Chondrocyte (in vitro differentiated cells): Measurements from ENCODE around the gene HYAL3. TPM values are rescaled to one million over a fixed set of nuclear protein-coding genes. Genes with fewer than 3 reads are reported as not detected.

Experiments used
- DNase-seq: peaks from one replicate; pipeline ENCODE4 v3.0.0; 2021; ENCODE audit warnings: mixed read lengths, low spot score
- H3K27ac Mint-ChIP-seq: one replicate; pipeline ENCODE4 v1.8.0; 2021; ENCODE audit warnings: mild to moderate bottlenecking, moderate library complexity, mixed read lengths; ENCODE audit not compliant: unreplicated experiment
- H3K27me3 Mint-ChIP-seq: 2 replicates; pipeline ENCODE4 v1.8.0; 2021; ENCODE audit warnings: low read depth, mixed read lengths
- H3K36me3 Mint-ChIP-seq: 2 replicates; pipeline ENCODE4 v1.8.0; 2021; ENCODE audit warnings: low read depth, mixed read lengths
- H3K4me1 Mint-ChIP-seq: 2 replicates; pipeline ENCODE4 v1.8.0; 2021; ENCODE audit warnings: low read depth, mild to moderate bottlenecking, mixed read lengths
- H3K4me3 Mint-ChIP-seq: one replicate; pipeline ENCODE4 v1.8.0; 2021; ENCODE audit warnings: mild to moderate bottlenecking, moderate library complexity, mixed read lengths; ENCODE audit not compliant: unreplicated experiment
- H3K9me3 Mint-ChIP-seq: 2 replicates; pipeline ENCODE4 v1.8.0; 2021; ENCODE audit warnings: low read depth, mixed read lengths
- total RNA-seq: library from RNA; stranded (reverse); gene quantifications from 3 replicates; pipeline ENCODE4 v1.2.1, GENCODE V29; 2021
- TF ChIP-seq, protein P1 (sequence below): fragments of 200-600 bp; sonication (generic); IDR thresholded peaks from 2 replicates; pipeline ENCODE4 v1.5.0; 2021; ENCODE audit warnings: antibody characterized with exemption, mild to moderate bottlenecking, moderate library complexity

The HYAL3 gene
- total RNA-seq, 1 donor from 2014 or later: 5.4 TPM

- TF ChIP-seq, protein P1, sequence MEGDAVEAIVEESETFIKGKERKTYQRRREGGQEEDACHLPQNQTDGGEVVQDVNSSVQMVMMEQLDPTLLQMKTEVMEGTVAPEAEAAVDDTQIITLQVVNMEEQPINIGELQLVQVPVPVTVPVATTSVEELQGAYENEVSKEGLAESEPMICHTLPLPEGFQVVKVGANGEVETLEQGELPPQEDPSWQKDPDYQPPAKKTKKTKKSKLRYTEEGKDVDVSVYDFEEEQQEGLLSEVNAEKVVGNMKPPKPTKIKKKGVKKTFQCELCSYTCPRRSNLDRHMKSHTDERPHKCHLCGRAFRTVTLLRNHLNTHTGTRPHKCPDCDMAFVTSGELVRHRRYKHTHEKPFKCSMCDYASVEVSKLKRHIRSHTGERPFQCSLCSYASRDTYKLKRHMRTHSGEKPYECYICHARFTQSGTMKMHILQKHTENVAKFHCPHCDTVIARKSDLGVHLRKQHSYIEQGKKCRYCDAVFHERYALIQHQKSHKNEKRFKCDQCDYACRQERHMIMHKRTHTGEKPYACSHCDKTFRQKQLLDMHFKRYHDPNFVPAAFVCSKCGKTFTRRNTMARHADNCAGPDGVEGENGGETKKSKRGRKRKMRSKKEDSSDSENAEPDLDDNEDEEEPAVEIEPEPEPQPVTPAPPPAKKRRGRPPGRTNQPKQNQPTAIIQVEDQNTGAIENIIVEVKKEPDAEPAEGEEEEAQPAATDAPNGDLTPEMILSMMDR: no peak
- H3K27ac Mint-ChIP-seq: no peak overlapping the region
- peaks cover under 1% of the 10 kb centered on the region for H3K4me1 Mint-ChIP-seq
These were observed 19.8 kb downstream of the HYAL3 start for GRCh38 chr3:50279255-50280016.

GRCh38 chr3:50278880-50279224 lies 20.4 kb downstream of the HYAL3 start, which contains the start of gene LSMEM2:
TSS of gene LSMEM2 (plus strand) at chr3:50279087. CDS start at chr3:50279114, 27 bp downstream.
- TF ChIP-seq, protein P1: no peak
- Mint-ChIP-seq H3K27ac (no peak within 1 kb of the TSS), H3K9me3 (no peaks in the 10 kb centered on the region), H3K4me3 (no peak within 1 kb of the TSS), H3K36me3 (no peaks in the 10 kb centered on the region), H3K27me3 (peaks cover 9% of the 10 kb centered on the region), H3K4me1 (peaks cover 5% of the 10 kb centered on the region)
- no peak for DNase-seq

More at GRCh38 chr3:50279255-50280016, 19.8 kb downstream of the HYAL3 start:
- H3K9me3 Mint-ChIP-seq: no peaks in the 10 kb centered on the region
- DNase-seq: no peak
- no peak overlapping the region for H3K4me3 Mint-ChIP-seq
- peaks cover 5% of the 10 kb centered on the region for H3K27me3 Mint-ChIP-seq
- no peaks in the 10 kb centered on the region for H3K36me3 Mint-ChIP-seq

DNA sequence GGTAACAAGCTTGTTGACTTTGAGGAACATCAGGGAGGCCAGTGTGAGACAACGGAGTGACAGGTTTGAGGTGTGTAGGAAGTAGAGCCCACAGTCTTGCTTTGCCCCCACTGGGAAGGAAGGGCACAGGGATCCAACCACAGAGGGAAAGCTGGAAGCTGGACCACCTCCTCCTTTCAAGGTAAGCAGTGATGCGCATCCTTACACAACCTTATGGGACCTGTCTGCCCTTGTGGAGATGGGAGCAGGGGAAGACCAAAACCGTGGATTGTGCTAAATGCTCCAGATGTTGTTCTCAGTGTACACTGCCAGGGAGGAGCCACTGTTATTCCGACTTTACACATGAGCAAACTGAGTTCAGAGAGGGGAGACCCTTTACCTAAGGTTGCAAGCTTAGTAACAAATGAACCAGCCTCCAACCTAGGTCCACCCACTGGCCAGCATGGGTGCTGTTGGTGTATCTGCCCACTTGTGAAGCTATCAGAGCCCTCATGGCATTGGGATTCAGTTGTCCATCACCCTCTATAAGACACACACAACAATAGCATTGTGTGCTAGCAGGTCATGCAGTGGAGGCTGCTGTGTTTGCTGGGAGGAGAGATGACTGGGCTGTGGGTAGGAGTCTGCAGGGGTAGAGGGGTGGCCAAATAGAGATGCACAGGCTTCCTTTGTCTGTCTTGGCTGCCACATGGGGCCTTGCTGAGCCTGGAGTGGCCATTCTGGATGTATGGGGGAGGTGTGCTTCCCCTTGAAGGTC lies 20.9 kb downstream of the HYAL3 start:
- peaks cover 5% of the 10 kb centered on the region for H3K4me1 Mint-ChIP-seq
- H3K36me3 Mint-ChIP-seq: no peaks in the 10 kb centered on the region
- H3K4me3 Mint-ChIP-seq: no peak overlapping the region
- H3K27me3 Mint-ChIP-seq: peaks cover 9% of the 10 kb centered on the region
- TF ChIP-seq, protein P1: no peak
- no peak for DNase-seq
- H3K9me3 Mint-ChIP-seq: no peaks in the 10 kb centered on the region
- H3K27ac Mint-ChIP-seq: no peak overlapping the region

DNA sequence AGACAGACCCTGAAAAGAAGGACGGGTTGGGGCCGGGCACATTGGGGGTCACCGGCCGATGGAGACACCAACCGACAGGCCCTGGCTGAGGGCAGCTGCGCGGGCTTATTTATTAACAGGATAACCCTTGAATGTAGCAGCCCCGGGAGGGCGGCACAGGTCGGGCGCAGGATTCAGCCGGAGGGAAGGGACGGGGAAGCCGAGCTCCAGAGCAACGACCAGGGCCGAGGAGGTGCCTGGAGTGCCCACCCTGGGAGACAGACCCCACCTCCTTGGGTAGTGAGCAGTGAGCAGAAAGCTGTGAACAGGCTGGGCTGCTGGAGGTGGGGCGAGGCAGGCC lies 22.5 kb downstream of the HYAL3 start:
- Mint-ChIP-seq H3K27me3 (peaks cover 11% of the 10 kb centered on the region), H3K4me1 (peaks cover 10% of the 10 kb centered on the region), H3K9me3 (no peaks in the 10 kb centered on the region), H3K36me3 (no peaks in the 10 kb centered on the region), H3K27ac (no peak overlapping the region), H3K4me3 (no peak overlapping the region)
- TF ChIP-seq, protein P1: no peak
- DNase-seq: no peak

DNA sequence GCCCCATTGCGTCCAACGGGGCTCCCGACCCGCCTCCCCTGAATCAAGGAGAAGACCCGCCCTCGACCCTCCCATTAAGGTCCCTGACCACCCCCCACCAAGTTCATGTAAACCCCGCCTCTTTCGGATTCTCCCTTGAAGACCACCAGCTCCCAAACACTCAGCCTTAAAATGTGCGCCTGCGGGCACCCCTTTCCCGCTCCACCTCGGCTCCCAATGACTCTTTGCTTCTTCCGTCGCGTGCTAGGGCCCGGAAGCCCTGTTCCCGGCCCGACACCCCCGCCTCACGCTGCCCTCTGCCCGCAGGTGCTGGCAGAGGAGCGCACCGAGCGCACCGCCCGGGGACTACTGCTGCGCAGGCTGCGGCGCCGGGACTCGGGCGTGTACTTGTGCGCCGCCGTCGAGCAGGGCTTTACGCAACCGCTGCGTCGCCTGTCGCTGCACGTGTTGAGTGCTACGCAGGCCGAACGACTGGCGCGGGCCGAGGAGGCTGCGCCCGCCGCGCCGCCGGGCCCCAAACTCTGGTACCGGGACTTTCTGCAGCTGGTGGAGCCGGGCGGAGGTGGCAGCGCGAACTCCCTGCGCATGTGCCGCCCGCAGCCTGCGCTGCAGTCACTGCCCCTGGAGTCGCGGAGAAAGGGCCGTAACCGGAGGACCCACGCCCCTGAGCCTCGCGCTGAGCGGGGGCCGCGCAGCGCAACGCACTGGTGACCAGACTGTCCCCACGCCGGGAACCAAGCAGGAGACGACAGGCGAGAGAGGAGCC lies 23.0 kb downstream of the HYAL3 start:
- DNase-seq: no peak
- H3K36me3 Mint-ChIP-seq: no peaks in the 10 kb centered on the region
- peaks cover 11% of the 10 kb centered on the region for H3K27me3 Mint-ChIP-seq
- H3K27ac Mint-ChIP-seq: no peak overlapping the region
- H3K9me3 Mint-ChIP-seq: no peaks in the 10 kb centered on the region
- H3K4me3 Mint-ChIP-seq: no peak overlapping the region
- peaks cover 10% of the 10 kb centered on the region for H3K4me1 Mint-ChIP-seq
- TF ChIP-seq, protein P1: no peak
